DMS79 (cell line): Measurements from ENCODE around the gene KRT79.

ENCODE experiments used
- DNase-seq: peaks from one replicate; lab custom pipeline; 2025; lab: John Stamatoyannopoulos, UW

KRT79 gene

GRCh38 chr12:52819731-52820510 lies 14.2 kb downstream of the KRT79 start:
- no peak for DNase-seq

- no peak for DNase-seq
These were observed 15.2 kb downstream of the KRT79 start for GRCh38 chr12:52818887-52819420.

GRCh38 chr12:52818388-52818787 lies 15.7 kb downstream of the KRT79 start:
- DNase-seq = no peak

GRCh38 chr12:52817699-52818238 lies 16.3 kb downstream of the KRT79 start:
- no peak for DNase-seq

- no peak for DNase-seq
These were observed 17.0 kb downstream of the KRT79 start for GRCh38 chr12:52817003-52817698.

- no peak for DNase-seq
These were observed 18.2 kb downstream of the KRT79 start for GRCh38 chr12:52815676-52816588.

- no peak for DNase-seq
These were observed 18.9 kb downstream of the KRT79 start for GRCh38 chr12:52815161-52815560.

- no peak for DNase-seq
These were observed 19.4 kb downstream of the KRT79 start for GRCh38 chr12:52814710-52815155.

GRCh38 chr12:52813885-52814709 lies 20.0 kb downstream of the KRT79 start, which contains the start of gene KRT4:
TSS of gene KRT4 (minus strand) at chr12:52814116. CDS start at chr12:52814058, 58 bp downstream.
- no peak for DNase-seq

- DNase-seq = no peak
These were observed 20.8 kb downstream of the KRT79 start for GRCh38 chr12:52813203-52813819.

GRCh38 chr12:52812749-52813148 lies 21.4 kb downstream of the KRT79 start:
- DNase-seq = no peak

- no peak for DNase-seq
These were observed 22.1 kb downstream of the KRT79 start for GRCh38 chr12:52812073-52812400.

- DNase-seq = no peak
These were observed 22.7 kb downstream of the KRT79 start for GRCh38 chr12:52811191-52812072.

GRCh38 chr12:52810554-52810953 lies 23.6 kb downstream of the KRT79 start:
- no peak for DNase-seq

GRCh38 chr12:52809166-52809565 lies 24.9 kb downstream of the KRT79 start:
- no peak for DNase-seq

- no peak for DNase-seq
These were observed 25.4 kb downstream of the KRT79 start for GRCh38 chr12:52808573-52809160.

- no peak for DNase-seq
These were observed 26.3 kb downstream of the KRT79 start for GRCh38 chr12:52807544-52808470.
